Adrenal gland (tissue), 12 donors: ENCODE data around the gene FAM241B. TPM values are rescaled to one million over a fixed set of nuclear protein-coding genes. Genes with fewer than 3 reads are reported as not detected.

Experiments
- DNase-seq, 7 donors: peaks; one replicate each; pipeline ENCODE4 v3.0.0-alpha.2; 2019 to 2020
- H3K27ac ChIP-seq, 5 donors: fragments of 200-600 bp; sonication (generic) in 4 of 5; 1 replicate in 3 of 5; 2 replicates in 2 of 5; pipeline versions ENCODE4 v1.5.1 to v1.8.0; 2016 to 2020; ENCODE audit warnings: mild to moderate bottlenecking in 1 of 5
- H3K27me3 ChIP-seq: fragments of 200-600 bp; 2 replicates; pipeline ENCODE4 v1.8.0; 2021
- H3K36me3 ChIP-seq, 2 donors: fragments of 200-600 bp; replicated peaks in 1 of 2; 1 replicate in 1 of 2; 2 replicates in 1 of 2; pipeline versions ENCODE4 v1.5.1 to v1.8.0; 2018 to 2022
- H3K4me1 ChIP-seq, 2 donors: fragments of 200-600 bp; replicated peaks in 1 of 2; 1 replicate in 1 of 2; 2 replicates in 1 of 2; pipeline versions ENCODE4 v1.5.1 to v1.8.0; 2018 to 2021
- H3K4me3 ChIP-seq, 4 donors: fragments of 200-600 bp; sonication (generic) in 3 of 4; one replicate each; pipeline ENCODE4 v1.5.1; 2016 to 2018
- H3K9me3 ChIP-seq, 3 donors: fragments of 200-600 bp; sonication (generic) in 1 of 3; replicated peaks in 1 of 3; 1 replicate in 2 of 3; 2 replicates in 1 of 3; pipeline versions ENCODE4 v1.5.1 to v1.8.0; 2016 to 2021
- CTCF ChIP-seq, 6 experiments: fragments of 450-650 bp in 4 of 6; fragments of 200-600 bp in 2 of 6; sonication (generic) in 1 of 6; IDR thresholded peaks; 1 replicate in 5 of 6; 2 replicates in 1 of 6; pipeline versions ENCODE4 v1.5.1 to v1.8.0; 2016 to 2021; ENCODE audit warnings: antibody characterized with exemption in 6 of 6, mild to moderate bottlenecking in 2 of 6, moderate library complexity in 1 of 6
- POLR2A ChIP-seq, 2 donors: fragments of 450-650 bp; IDR thresholded peaks; one replicate each; pipeline ENCODE4 v1.6.1; 2017; ENCODE audit warnings: antibody characterized with exemption in 2 of 2, mild to moderate bottlenecking in 2 of 2, moderate library complexity in 1 of 2
- WGBS, 4 donors: extraction: QIAGEN DNeasy Blood & Tissue Kit in 2 of 4; methylation state at CpG; one replicate each; pipeline versions ENCODE4 v1.1.5 to v1.1.7; 2013 to 2017; 5-methylcytosine and 5-hydroxymethylcytosine counted together
- intact Hi-C, 2 donors: fragments of 100-400 bp; cut with DNase I; formaldehyde crosslinking; loops; one replicate each; pipeline versions ENCODE4 v1.14.1 to v1.15.0; 2022 to 2023
- polyA plus RNA-seq, 3 donors: library from polyadenylated mRNA; stranded (reverse); fragments of 200-250 nt in 2 of 3; fragments of 350-450 nt in 1 of 3; fragmentation: Illumina TruSeq in 1 of 3; extraction: RNeasy Lipid Tissue Mini Kit (QIAGEN cat#74804) in 1 of 3; gene quantifications; one replicate each; pipeline ENCODE4 v1.2.3, GENCODE V29; 2013 to 2014
- total RNA-seq, 9 donors: library from RNA; depleted of rRNA in 4 of 9; stranded (reverse); fragments of >200 nt in 4 of 9; fragments of 120-200 nt in 1 of 9; fragmentation: NEBNext Ultra II Directional in 1 of 9; extraction: Animal tissue kit (Norgen Biotek cat#: 25700) in 1 of 9; gene quantifications; one replicate each; pipeline versions ENCODE4 v1.1.0 to v1.2.4, GENCODE V29; 2013 to 2023
- donor health status: healthy with polysubstance abuse.
- donor health status: Bipolar disorder and iron deficiency.
- donor health status: DM: yes; HTN: yes; CAD: no.
- donor health status: DM: no; HTN: no; CAD: no.
- donor health status: DM: no; HTN: no; CAD: no.
- donor health status: DM: yes; HTN: yes; CAD: no.

FAM241B gene
- total and polyA plus RNA-seq, 12 donors: 1.4 to 4.6 (median 3.0) TPM; not detected in 2

GRCh38 chr10:69655868-69656555 is 26.0 kb downstream of the FAM241B start:
- TF ChIP-seq POLR2A (IDR thresholded peaks at IDR 0.05): no peak
- TF ChIP-seq CTCF (IDR thresholded peaks at IDR 0.05): no peak
- no peak for DNase-seq
- Histone ChIP-seq H3K36me3 (no peaks in the 10 kb centered on the region), H3K27me3 (no peaks in the 10 kb centered on the region), H3K9me3 (no peaks in the 10 kb centered on the region), H3K4me3 (no peak overlapping the region), H3K4me1 (no peaks in the 10 kb centered on the region), H3K27ac (no peak overlapping the region)
- intact Hi-C loops: no loop called here
- WGBS, 4 donors: 66 to 78% (median 77%) methylated on average over 11 of the region's 11 CpGs

GRCh38 chr10:69656742-69657269 is 26.8 kb downstream of the FAM241B start:
- Histone ChIP-seq H3K27ac (no peak overlapping the region), H3K4me1 (no peaks in the 10 kb centered on the region), H3K36me3 (no peaks in the 10 kb centered on the region), H3K9me3 (no peaks in the 10 kb centered on the region), H3K4me3 (no peak overlapping the region), H3K27me3 (no peaks in the 10 kb centered on the region)
- TF ChIP-seq CTCF (IDR thresholded peaks at IDR 0.05) (no peak), POLR2A (IDR thresholded peaks at IDR 0.05) (no peak)
- WGBS, 4 donors: 20 to 29% (median 26%) methylated on average over 5 of the region's 5 CpGs
- DNase-seq: no peak
- intact Hi-C loops: no loop called here

GRCh38 chr10:69657430-69657829 is 27.4 kb downstream of the FAM241B start:
- Histone ChIP-seq H3K36me3 (no peaks in the 10 kb centered on the region), H3K4me1 (no peaks in the 10 kb centered on the region), H3K9me3 (no peaks in the 10 kb centered on the region), H3K4me3 (no peak overlapping the region), H3K27me3 (no peaks in the 10 kb centered on the region), H3K27ac (no peak overlapping the region)
- TF ChIP-seq CTCF (IDR thresholded peaks at IDR 0.05): no peak
- no peak for TF ChIP-seq POLR2A (IDR thresholded peaks at IDR 0.05)
- intact Hi-C loops: no loop called here
- no peak for DNase-seq
- WGBS, 4 donors: 46 to 50% (median 48%) methylated on average over 8 of the region's 8 CpGs

- H3K27ac ChIP-seq: no peak overlapping the region
- DNase-seq: no peak
- no peaks in the 10 kb centered on the region for H3K36me3 ChIP-seq
- H3K4me1 ChIP-seq: no peaks in the 10 kb centered on the region
- WGBS, 4 donors: 70 to 84% (median 75%) methylated on average over 10 of the region's 10 CpGs
- no peak overlapping the region for H3K4me3 ChIP-seq
- TF ChIP-seq CTCF (IDR thresholded peaks at IDR 0.05) (no peak), POLR2A (IDR thresholded peaks at IDR 0.05) (no peak)
- intact Hi-C loops: no loop called here
- no peaks in the 10 kb centered on the region for H3K27me3 ChIP-seq
- H3K9me3 ChIP-seq: no peaks in the 10 kb centered on the region
Measured at GRCh38 chr10:69657866-69658265, 27.8 kb downstream of the FAM241B start.
